Measurements from ENCODE around the gene GALM. TPM values are rescaled to one million over a fixed set of nuclear protein-coding genes. Genes with fewer than 3 reads are reported as not detected.

GALM gene
- total and polyA plus RNA-seq, 2 of the 13 experiments (the other 11 are each of a cell fraction or from before 2014, with no cell fraction given) = 65.5 to 90.0 TPM

DNA sequence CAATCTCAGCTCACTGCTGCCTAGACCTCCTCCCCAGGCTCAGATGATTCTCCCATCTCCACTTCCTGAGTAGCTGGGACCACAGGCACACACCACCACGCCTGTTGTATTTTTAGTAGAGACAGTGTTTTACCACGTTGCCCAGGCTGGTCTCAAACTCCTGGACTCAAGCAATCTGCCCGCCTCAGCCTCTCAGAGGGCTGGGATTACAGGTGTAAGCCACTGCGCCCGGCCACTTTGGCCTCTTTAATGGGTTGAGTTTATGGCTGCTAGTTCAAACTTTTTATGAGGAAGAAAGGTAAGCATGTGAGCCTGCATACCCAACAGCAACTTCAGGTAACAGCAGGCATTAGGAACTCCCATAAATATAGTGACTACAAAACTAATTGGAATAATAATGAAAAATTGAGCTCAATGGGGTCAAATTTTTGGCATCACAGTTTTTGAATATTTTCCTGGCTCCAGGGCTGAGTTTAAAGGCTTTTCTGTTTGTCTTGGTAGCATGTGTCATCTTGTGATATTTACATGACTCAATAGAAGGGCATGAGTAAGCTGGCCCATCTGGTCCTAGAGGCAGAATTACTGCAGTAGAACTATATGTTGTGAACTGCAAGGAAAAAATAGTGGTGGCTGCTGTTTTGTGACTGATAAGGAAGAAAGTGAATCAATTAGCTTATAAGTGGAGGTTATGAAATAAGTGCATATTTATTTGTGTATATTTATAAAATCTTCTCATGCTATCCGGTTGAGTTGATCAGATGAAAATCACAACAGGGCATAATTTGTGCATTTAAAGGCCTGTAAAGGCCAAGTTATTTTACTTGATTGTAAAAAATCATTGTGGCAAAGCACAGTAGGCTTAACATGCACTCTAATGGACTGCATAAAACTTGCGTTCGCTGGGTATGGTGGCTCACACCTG is 24.8 kb downstream of the GALM start (continued):
- TF ChIP-seq, protein P1, sequence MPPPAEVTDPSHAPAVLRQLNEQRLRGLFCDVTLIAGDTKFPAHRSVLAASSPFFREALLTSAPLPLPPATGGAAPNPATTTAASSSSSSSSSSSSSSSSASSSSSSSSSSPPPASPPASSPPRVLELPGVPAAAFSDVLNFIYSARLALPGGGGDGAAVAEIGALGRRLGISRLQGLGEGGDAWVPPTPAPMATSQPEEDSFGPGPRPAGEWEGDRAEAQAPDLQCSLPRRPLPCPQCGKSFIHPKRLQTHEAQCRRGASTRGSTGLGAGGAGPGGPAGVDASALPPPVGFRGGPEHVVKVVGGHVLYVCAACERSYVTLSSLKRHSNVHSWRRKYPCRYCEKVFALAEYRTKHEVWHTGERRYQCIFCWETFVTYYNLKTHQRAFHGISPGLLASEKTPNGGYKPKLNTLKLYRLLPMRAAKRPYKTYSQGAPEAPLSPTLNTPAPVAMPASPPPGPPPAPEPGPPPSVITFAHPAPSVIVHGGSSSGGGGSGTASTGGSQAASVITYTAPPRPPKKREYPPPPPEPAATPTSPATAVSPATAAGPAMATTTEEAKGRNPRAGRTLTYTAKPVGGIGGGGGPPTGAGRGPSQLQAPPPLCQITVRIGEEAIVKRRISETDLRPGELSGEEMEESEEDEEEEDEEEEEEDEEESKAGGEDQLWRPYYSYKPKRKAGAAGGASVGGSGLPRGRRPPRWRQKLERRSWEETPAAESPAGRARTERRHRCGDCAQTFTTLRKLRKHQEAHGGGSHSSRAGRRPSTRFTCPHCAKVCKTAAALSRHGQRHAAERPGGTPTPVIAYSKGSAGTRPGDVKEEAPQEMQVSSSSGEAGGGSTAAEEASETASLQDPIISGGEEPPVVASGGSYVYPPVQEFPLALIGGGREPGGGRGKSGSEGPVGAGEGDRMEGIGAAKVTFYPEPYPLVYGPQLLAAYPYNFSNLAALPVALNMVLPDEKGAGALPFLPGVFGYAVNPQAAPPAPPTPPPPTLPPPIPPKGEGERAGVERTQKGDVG (CRISPR knock-in tag; IDR thresholded peaks at IDR 0.05; ENCODE audit: borderline replicate concordance) = no peak
- no peak; the same call in 1 of the 2 replicates for TF ChIP-seq SIX1 (CRISPR knock-in tag; IDR thresholded peaks at IDR 0.05; ENCODE audit: borderline replicate concordance)
- TF ChIP-seq MIXL1 (CRISPR knock-in tag; IDR thresholded peaks at IDR 0.05) = no peak
- TF ChIP-seq ZNF580 (CRISPR knock-in tag; IDR thresholded peaks at IDR 0.05; ENCODE audit: borderline replicate concordance, low read depth) = no peak
- TF ChIP-seq U2AF2 (IDR thresholded peaks at IDR 0.05; ENCODE audit: low read depth, low read length) = no peak
- TF ChIP-seq, protein P2, sequence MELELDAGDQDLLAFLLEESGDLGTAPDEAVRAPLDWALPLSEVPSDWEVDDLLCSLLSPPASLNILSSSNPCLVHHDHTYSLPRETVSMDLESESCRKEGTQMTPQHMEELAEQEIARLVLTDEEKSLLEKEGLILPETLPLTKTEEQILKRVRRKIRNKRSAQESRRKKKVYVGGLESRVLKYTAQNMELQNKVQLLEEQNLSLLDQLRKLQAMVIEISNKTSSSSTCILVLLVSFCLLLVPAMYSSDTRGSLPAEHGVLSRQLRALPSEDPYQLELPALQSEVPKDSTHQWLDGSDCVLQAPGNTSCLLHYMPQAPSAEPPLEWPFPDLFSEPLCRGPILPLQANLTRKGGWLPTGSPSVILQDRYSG (CRISPR knock-in tag; IDR thresholded peaks at IDR 0.05) = no peak
- peak; percentile 51; the same call in 1 of the 2 replicates for TF ChIP-seq SMARCC2 (IDR thresholded peaks at IDR 0.05)
- TF ChIP-seq PTBP1 (IDR thresholded peaks at IDR 0.05; ENCODE audit: low read depth, low read length, poor library complexity, severe bottlenecking) = no peak
- TF ChIP-seq MIER2 (CRISPR knock-in tag; IDR thresholded peaks at IDR 0.05) = no peak
- TF ChIP-seq, protein P3, sequence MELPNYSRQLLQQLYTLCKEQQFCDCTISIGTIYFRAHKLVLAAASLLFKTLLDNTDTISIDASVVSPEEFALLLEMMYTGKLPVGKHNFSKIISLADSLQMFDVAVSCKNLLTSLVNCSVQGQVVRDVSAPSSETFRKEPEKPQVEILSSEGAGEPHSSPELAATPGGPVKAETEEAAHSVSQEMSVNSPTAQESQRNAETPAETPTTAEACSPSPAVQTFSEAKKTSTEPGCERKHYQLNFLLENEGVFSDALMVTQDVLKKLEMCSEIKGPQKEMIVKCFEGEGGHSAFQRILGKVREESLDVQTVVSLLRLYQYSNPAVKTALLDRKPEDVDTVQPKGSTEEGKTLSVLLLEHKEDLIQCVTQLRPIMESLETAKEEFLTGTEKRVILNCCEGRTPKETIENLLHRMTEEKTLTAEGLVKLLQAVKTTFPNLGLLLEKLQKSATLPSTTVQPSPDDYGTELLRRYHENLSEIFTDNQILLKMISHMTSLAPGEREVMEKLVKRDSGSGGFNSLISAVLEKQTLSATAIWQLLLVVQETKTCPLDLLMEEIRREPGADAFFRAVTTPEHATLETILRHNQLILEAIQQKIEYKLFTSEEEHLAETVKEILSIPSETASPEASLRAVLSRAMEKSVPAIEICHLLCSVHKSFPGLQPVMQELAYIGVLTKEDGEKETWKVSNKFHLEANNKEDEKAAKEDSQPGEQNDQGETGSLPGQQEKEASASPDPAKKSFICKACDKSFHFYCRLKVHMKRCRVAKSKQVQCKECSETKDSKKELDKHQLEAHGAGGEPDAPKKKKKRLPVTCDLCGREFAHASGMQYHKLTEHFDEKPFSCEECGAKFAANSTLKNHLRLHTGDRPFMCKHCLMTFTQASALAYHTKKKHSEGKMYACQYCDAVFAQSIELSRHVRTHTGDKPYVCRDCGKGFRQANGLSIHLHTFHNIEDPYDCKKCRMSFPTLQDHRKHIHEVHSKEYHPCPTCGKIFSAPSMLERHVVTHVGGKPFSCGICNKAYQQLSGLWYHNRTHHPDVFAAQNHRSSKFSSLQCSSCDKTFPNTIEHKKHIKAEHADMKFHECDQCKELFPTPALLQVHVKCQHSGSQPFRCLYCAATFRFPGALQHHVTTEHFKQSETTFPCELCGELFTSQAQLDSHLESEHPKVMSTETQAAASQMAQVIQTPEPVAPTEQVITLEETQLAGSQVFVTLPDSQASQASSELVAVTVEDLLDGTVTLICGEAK (IDR thresholded peaks at IDR 0.05) = no peak
- TF ChIP-seq, protein P3 (CRISPR knock-in tag; IDR thresholded peaks at IDR 0.05) = no peak
- no peak for TF ChIP-seq GZF1 (CRISPR knock-in tag; IDR thresholded peaks at IDR 0.05)
- TF ChIP-seq ZKSCAN8 (CRISPR knock-in tag; IDR thresholded peaks at IDR 0.05; ENCODE audit: borderline replicate concordance) = peak; percentile 48; the same call in 1 of the 2 replicates
- no peak for TF ChIP-seq PAX8 (CRISPR knock-in tag; IDR thresholded peaks at IDR 0.05; ENCODE audit: borderline replicate concordance)
- no peak for TF ChIP-seq SCMH1 (CRISPR knock-in tag; IDR thresholded peaks at IDR 0.05; ENCODE audit: borderline replicate concordance)

Data from HepG2 (cell line).